GDM1 (cell line): ENCODE results near the gene PSMC3IP.
"Not testable (repeated sequence)": the region's sequence is repeated elsewhere in the genome, so short reads cannot be mapped to it uniquely, and the experiment has no call there.

Experiments
- DNase-seq: peaks from one replicate; lab custom pipeline; 2025; lab: John Stamatoyannopoulos, UW

Gene PSMC3IP

GRCh38 chr17:42561897-42562387, 15.6 kb downstream of the PSMC3IP start, which contains the start of gene COASY:
TSS of gene COASY (plus strand) at chr17:42562148. CDS start at chr17:42562623, 475 bp downstream.
- DNase-seq, result peak; percentile 88

GRCh38 chr17:42560246-42560645, 17.3 kb downstream of the PSMC3IP start:
- DNase-seq, result no peak

GRCh38 chr17:42559075-42559474, 18.5 kb downstream of the PSMC3IP start:
- DNase-seq, result no peak

- not testable (repeated sequence) for DNase-seq
These were observed 21.4 kb downstream of the PSMC3IP start for GRCh38 chr17:42555961-42556617.

GRCh38 chr17:42555122-42555622, 22.4 kb downstream of the PSMC3IP start:
- DNase-seq, result no peak

GRCh38 chr17:42554250-42555121, 23.0 kb downstream of the PSMC3IP start:
- peak; percentile 80 for DNase-seq

GRCh38 chr17:42553866-42554249, 23.7 kb downstream of the PSMC3IP start:
- no peak for DNase-seq

- DNase-seq, result no peak
These were observed 24.2 kb downstream of the PSMC3IP start for GRCh38 chr17:42553161-42553818.

- not testable (repeated sequence) for DNase-seq
These were observed 24.8 kb downstream of the PSMC3IP start, which contains the start of gene HSD17B1 for GRCh38 chr17:42552736-42553135. TSS of gene HSD17B1 (plus strand) at chr17:42552923. CDS start at chr17:42552934, 11 bp downstream.

- no peak for DNase-seq
These were observed 28.4 kb downstream of the PSMC3IP start for GRCh38 chr17:42548993-42549755.

- no peak for DNase-seq
These were observed 29.3 kb downstream of the PSMC3IP start for GRCh38 chr17:42548070-42548837.

GRCh38 chr17:42547698-42548069, 29.8 kb downstream of the PSMC3IP start:
- DNase-seq, result no peak

- DNase-seq, result no peak
These were observed 30.5 kb downstream of the PSMC3IP start for GRCh38 chr17:42547001-42547461.

GRCh38 chr17:42545755-42546505, 31.6 kb downstream of the PSMC3IP start:
- not testable (repeated sequence) for DNase-seq

- DNase-seq, result no peak
These were observed 32.6 kb downstream of the PSMC3IP start for GRCh38 chr17:42544874-42545283.

- no peak for DNase-seq
These were observed 34.1 kb downstream of the PSMC3IP start for GRCh38 chr17:42543190-42544079.

GRCh38 chr17:42541041-42541833, 36.3 kb downstream of the PSMC3IP start:
- no peak for DNase-seq

- DNase-seq, result not testable (repeated sequence)
These were observed 37.0 kb downstream of the PSMC3IP start for GRCh38 chr17:42540558-42540957.
